ENCODE results near the gene CAMKMT.

Gene CAMKMT

GRCh38 chr2:44519026-44519425 is 157.3 kb downstream of the CAMKMT start:
- DNase-seq = no peak

- no peak for DNase-seq
Measured at GRCh38 chr2:44522846-44523245, 161.1 kb downstream of the CAMKMT start.

GRCh38 chr2:44524347-44524926 is 162.7 kb downstream of the CAMKMT start:
- DNase-seq = no peak

- DNase-seq = no peak
Measured at GRCh38 chr2:44526352-44526751, 164.6 kb downstream of the CAMKMT start.

- DNase-seq = no peak
Measured at GRCh38 chr2:44528595-44528994, 166.8 kb downstream of the CAMKMT start.

GRCh38 chr2:44529448-44529847 is 167.7 kb downstream of the CAMKMT start:
- DNase-seq = no peak

GRCh38 chr2:44531289-44531688 is 169.5 kb downstream of the CAMKMT start:
- no peak for DNase-seq

- DNase-seq = no peak
Measured at GRCh38 chr2:44532031-44532430, 170.3 kb downstream of the CAMKMT start.

- DNase-seq = no peak
Measured at GRCh38 chr2:44533508-44533907, 171.8 kb downstream of the CAMKMT start.

GRCh38 chr2:44535376-44535775 is 173.6 kb downstream of the CAMKMT start:
- DNase-seq = no peak

- no peak for DNase-seq
Measured at GRCh38 chr2:44537264-44537663, 175.5 kb downstream of the CAMKMT start.

- DNase-seq = no peak
Measured at GRCh38 chr2:44542520-44542919, 180.8 kb downstream of the CAMKMT start.

- DNase-seq = no peak
Measured at GRCh38 chr2:44543773-44544725, 182.3 kb downstream of the CAMKMT start.

GRCh38 chr2:44545005-44545404 is 183.3 kb downstream of the CAMKMT start:
- DNase-seq = no peak

- DNase-seq = no peak
Measured at GRCh38 chr2:44546459-44547127, 184.8 kb downstream of the CAMKMT start.

GRCh38 chr2:44547718-44548117 is 186.0 kb downstream of the CAMKMT start:
- no peak for DNase-seq

GRCh38 chr2:44548221-44549098 is 186.7 kb downstream of the CAMKMT start:
- DNase-seq = no peak

GRCh38 chr2:44549099-44549471 is 187.3 kb downstream of the CAMKMT start:
- DNase-seq = no peak

- DNase-seq = no peak
Measured at GRCh38 chr2:44549856-44550255, 188.1 kb downstream of the CAMKMT start.

GRCh38 chr2:44550561-44550960 is 188.8 kb downstream of the CAMKMT start:
- DNase-seq = no peak

- DNase-seq = no peak
Measured at GRCh38 chr2:44551497-44551896, 189.8 kb downstream of the CAMKMT start.

- no peak for DNase-seq
Measured at GRCh38 chr2:44553456-44553855, 191.7 kb downstream of the CAMKMT start.

GRCh38 chr2:44555700-44556099 is 194.0 kb downstream of the CAMKMT start:
- DNase-seq = no peak
